Coronary artery (tissue), 2 donors: ENCODE results near the gene WASL.

ENCODE experiments used
- DNase-seq: peaks from one replicate; pipeline ENCODE4 v3.0.0-alpha.2; 2017; ENCODE audit warnings: low spot score
- H3K27ac ChIP-seq, 2 donors: fragments of 200-600 bp; sonication (generic); one replicate each; pipeline ENCODE4 v1.5.1; 2016 to 2019
- H3K4me3 ChIP-seq: fragments of 200-600 bp; sonication (generic); 2 replicates; pipeline ENCODE4 v1.5.1; 2016; ENCODE audit warnings: mild to moderate bottlenecking, moderate library complexity
- CTCF ChIP-seq: fragments of 200-600 bp; sonication (generic); IDR thresholded peaks from one replicate; pipeline ENCODE4 v1.5.1; 2019; ENCODE audit warnings: antibody characterized with exemption

The WASL gene

GRCh38 chr7:123709525-123709924, 39.3 kb downstream of the WASL start:
- Histone ChIP-seq H3K4me3 (no peak overlapping the region), H3K27ac (no peak overlapping the region)
- no peak for DNase-seq
- no peak for TF ChIP-seq CTCF

- no peak for TF ChIP-seq CTCF
- Histone ChIP-seq H3K4me3 (no peak overlapping the region), H3K27ac (no peak overlapping the region)
- DNase-seq = no peak
These were observed 43.4 kb downstream of the WASL start for GRCh38 chr7:123705211-123705901.

GRCh38 chr7:123695944-123696677, 52.7 kb downstream of the WASL start:
- DNase-seq = no peak
- H3K27ac ChIP-seq = no peak overlapping the region
- no peak for TF ChIP-seq CTCF
- H3K4me3 ChIP-seq = no peak overlapping the region

- H3K4me3 ChIP-seq = no peak overlapping the region
- TF ChIP-seq CTCF = no peak
- no peak overlapping the region for H3K27ac ChIP-seq
- DNase-seq = no peak
These were observed 56.3 kb downstream of the WASL start for GRCh38 chr7:123692471-123692877.

- no peak for TF ChIP-seq CTCF
- H3K27ac ChIP-seq = no peak overlapping the region
- no peak for DNase-seq
- H3K4me3 ChIP-seq = no peak overlapping the region
These were observed 58.3 kb downstream of the WASL start for GRCh38 chr7:123690550-123690949.

- no peak for TF ChIP-seq CTCF
- Histone ChIP-seq H3K4me3 (no peak overlapping the region), H3K27ac (no peak overlapping the region)
- DNase-seq = no peak
These were observed 59.6 kb downstream of the WASL start for GRCh38 chr7:123689250-123689649.

GRCh38 chr7:123687727-123688126, 61.1 kb downstream of the WASL start:
- H3K4me3 ChIP-seq = no peak overlapping the region
- H3K27ac ChIP-seq = no peak overlapping the region
- DNase-seq = no peak
- TF ChIP-seq CTCF = no peak
